Amygdala (tissue), 56 donors: ENCODE results near the gene ABRACL.
"Not testable (repeated sequence)": the region's sequence is repeated elsewhere in the genome, so short reads cannot be mapped to it uniquely, and the experiment has no call there.

ENCODE experiments used
- DNase-seq, 56 donors: peaks; one replicate each; lab custom pipeline; 2025; lab: John Stamatoyannopoulos, UW

The ABRACL gene

DNA sequence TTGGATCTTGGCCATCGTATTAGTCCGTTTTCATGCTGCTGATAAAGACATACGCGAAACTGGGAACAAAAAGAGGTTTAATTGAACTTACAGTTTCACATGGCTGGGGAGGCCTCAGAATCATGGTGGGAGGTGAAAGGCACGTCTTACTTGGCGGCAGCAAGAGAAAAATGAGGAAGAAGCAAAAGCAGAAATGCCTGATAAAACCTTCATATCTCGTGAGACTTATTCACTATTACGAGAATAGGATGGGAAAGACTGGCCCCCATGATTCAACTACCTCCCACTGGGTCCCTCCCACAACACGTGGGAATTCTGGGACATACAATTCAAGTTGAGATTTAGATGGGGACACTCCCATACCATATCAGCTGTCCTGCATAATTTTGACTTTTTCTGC lies 20.4 kb upstream of the ABRACL start:
- no peak for DNase-seq

DNA sequence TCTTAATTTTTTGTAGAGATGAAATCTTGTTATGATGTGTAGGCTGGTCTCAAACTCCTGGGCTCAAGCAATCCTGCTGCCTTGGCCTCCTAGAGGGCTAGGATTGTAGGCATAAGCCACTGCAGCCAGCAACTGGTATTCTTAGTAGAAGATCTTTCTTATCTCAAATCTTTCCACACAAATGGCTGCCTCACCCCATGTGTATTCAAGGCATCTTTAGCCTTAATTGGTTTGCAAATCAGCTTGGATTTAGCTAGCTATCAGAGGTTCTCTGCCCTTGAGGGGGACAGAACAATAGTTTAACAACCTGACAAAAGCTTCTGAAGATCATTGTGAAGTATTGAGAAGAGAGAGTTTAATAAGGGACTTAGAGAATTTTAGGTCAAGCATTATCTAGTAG lies 17.9 kb upstream of the ABRACL start:
- no peak for DNase-seq

DNA sequence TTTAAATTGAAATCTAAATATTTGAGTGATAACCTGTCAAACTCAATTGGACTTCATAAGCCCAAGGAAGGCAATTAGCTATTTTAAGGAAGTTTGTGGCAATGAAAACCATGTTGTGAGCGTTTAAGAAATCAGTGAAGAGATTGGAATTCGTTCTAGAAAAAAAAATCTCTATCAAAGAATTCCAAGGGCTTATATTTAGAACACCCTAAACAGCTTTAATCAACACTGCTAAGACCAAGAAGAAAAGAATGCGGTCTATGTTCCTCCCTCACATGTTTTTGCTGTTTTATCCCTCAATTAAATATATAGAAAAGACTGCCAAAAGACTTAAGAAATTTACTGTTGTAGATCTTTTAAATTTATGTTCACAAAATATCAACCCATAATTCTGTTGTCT lies 16.6 kb upstream of the ABRACL start:
- no peak for DNase-seq

DNA sequence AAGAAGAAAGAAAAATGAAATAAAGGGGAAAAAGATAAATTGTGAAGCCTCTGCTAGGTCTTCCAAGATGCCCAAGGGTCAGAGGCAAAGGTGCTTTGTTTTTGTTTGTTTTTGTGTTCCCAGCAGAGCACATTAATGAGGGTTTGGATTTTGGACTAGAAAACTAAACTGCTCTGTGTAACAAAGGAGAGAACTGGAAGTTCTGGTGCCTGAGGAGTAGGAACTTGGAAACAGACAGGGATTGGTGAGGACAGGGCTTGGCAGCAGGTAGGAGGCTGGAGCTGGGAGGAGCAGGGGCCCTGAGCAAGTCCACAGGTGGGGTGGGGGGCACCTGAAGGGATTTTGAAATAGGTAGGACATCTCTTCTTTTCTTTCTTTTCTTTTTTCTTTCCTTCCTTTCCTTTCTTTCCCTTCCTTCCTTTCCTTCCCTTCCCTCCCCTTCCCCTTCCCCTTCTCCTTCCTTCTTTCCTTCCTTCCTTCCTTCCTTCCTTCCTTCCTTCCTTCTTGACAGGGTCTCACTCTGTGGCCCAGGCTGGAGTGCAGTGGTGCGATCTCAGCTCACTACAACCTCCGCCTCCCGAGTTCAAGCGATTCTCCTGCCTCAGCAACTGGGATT lies 15.3 kb upstream of the ABRACL start:
- DNase-seq = peak in 2 of 56 donors; percentile 4 to 14

DNA sequence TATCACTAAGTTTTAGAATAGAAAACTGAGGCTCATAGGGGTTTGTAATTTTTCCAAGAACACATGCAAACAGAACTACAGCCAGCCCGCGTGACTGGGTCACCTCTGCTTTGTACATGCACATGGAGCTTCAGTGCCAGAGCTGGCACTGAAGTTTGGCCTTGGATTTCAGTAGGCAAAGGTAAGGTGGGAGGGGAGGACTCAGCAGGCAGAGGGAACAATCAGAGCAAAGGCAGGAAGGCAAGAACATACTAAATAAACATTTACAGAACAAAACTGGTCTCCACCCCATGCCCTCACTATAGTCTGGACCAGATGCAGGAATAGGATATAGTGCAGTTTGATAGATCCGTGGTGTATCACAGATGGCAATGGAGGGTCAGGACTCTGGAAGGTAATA lies 13.6 kb upstream of the ABRACL start:
- DNase-seq = no peak

DNA sequence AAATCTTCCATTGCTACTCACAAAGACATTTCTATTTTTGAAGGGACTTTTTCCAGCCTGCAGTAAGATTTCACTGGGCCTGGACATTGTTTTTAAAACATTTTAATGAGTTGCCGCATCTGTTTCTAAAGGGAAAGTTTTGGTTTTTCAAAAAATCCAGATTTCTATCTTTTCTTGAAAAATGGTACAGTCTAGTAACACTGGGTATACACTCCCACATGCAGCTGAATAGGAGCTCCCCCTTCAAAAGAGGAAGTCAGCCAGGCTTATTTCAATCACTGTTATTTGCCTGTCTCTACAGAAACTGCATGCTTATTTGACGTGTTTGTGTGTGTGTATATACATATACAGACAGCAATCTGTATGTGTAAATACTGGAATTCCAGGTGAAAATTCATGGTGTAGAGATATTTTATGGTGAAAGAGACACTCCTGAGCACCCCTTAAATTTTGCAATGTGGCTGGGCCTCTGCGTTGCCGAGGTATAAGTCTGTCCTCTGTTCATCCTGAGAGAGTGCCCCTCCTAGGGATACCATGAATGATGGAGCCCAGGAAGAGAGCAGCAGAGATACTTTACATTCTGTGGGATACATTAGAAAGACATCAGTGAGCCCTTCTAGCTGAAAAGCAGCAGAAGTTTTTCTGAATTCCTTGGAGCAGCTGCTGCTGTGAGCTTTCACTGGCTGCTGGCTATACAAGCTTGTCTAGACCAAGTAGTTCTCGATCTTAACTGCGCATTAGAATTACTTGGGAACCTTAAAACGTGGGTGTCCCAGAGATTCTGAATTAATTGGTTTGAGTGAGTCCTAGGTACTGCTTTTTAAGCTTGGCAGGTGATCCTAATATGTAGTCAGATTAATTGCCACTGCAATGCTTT lies 12.0 kb upstream of the ABRACL start:
- DNase-seq = no peak

DNA sequence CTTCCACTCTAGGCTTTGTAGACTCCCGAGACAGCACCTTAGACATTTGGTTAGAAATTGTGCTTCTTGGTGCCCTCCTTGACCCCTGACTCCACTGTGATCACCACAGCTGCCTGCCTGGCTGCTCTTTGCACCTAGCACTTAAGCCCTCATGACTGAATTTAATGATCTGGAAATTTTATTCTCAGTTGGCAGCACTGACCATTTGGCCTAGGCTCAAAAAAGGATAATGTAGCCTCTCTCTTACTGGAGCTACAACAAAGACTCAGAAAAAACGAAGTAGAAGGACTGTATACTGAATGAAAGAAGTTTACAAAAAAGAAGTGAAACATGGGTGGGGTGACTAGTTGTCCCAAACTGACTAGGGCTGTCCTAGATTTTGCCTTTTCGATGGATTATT lies 11.3 kb upstream of the ABRACL start:
- peak in 2 of 56 donors; percentile 6 for DNase-seq

DNA sequence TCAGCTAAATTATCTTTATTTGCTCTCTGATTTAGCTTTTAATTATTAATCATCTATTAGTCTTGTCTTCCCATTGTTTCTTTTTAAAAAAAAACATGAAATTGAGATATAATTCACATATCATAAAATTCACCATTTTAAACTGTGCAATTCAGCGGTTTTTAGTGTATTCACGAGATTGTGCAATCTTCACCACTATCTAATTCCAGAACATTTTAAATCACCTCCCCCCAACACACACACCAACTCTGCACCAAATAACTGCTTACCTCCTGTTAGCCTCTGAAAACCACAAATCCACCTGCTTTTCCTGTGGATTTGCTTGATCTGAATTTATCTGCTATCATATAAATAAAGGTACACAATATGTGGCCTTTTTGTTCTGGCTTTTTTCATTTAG lies 8.8 kb upstream of the ABRACL start:
- DNase-seq = no peak

DNA sequence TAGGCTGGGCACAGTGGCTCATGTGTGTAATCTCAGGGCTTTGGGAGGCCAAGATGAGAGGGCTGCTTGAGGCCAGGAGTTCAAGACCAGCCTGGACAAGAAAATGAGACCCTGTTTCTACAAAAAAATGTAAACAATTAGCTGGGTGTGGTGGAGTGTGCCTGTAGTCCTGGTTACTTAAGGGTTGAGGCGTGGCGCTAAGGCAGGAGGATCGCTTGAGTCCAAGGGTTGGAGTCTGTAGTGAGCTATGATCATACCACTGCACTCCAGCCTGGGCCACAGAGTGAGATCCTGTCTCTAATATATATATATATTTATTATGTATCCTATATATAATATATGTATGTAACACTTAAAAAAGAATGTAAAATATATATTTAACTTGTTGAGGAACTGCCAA lies 7.9 kb upstream of the ABRACL start:
- DNase-seq = no peak

DNA sequence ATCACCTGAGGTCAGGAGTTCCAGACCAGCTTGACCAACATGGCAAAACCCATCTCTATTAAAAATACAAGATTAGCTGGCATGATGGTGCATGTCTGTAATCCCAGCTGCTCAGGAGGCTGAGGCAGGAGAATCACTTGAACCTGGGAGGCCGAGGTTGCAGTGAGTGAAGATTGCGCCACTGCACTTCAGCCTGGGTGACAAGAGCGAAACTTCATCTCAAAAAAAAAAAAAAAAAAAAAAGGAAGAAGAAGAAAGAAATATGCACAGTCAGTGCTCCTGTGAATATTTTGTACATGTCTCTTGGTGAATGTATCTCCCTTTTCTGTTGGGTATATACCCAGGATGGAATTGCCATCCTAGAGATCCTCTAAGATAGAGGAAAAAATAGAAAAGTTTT lies 3.1 kb upstream of the ABRACL start:
- not testable (repeated sequence) for DNase-seq

DNA sequence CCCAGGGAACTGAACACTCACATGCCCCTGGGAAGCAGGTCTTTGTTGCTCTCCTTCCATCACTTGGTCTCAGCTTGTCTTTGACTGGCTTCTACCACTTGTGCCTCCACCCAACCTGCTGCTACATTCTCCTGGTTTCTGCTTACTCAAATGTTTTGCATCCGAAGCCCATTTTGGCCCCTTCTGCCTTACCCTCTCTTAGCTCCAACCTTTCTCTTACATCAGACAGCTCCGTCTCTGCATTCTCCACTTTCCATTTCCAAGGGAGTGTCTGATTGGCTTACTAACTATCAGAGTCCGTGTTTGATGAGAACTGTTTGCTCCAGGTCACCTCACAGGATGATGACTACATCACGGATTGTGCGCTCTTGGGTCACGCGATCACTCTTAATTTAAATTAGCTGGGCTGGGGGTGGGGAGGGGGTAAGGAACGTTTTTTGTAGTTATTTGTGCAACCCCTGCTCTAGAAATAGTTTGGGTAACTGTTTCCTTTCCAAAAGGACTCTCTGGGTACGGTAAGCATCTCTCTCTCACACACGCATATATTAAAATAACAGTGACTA lies 844 bp upstream of the ABRACL start:
- no peak for DNase-seq

DNA sequence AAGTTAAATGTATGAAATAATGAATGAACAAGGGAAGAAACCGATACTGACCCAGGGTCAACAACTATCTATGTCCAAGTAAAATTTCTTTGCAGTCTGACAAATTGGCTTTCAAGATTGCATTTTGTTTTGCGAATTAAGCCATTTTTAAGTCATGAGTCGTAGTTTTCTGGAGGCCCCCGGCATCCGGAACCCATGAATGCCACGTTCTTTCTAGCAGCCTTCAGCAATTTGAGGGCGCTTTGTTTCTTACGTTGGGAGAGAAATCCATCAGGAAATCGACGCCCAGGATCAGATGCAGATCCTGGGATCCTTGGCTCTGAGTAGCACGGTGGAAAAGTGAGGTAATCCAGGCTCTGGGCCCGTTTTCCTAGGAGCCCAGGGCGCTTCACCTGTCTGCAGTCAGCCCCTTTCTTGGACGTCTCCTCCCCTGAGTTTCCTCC lies 309 bp upstream of the ABRACL start:
- DNase-seq = peak in 4 of 56 donors; percentile 15 to 39 (median 25)

DNA sequence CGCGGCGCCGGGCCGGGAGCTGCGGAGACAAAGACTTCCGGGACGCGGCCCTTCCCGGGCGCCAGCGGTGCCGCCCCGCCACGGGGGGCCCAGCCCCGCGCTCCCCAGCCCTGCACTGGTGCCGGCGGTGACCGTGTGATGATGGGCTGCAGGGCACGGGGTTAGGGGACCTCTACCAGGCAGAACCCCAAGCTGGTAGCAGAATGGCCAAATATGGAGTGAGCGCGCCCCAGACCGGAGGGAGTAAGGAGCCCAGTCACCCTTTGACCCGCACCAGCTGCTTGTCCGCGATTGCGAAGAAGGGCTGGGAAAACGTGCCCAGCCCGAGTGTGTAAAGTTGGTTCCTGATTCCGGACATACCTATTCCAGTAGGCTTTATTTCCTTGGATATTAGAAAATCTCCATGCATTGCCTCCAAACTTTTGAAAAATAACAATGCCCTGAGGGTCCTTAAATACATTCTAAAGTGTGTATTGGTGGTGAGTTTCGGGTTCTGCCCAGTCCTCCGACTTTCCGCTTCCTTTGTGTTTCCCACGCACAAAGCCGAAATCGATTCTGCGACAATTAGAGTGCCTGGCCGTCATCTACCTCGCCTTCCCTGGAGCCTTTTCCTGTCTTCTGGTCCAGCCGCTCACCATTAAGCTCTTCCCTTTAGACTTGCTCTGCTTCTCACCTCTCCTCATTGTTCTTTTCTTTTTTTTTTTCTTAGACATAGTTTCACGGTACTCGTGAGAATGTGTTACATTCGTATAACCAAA lies 1.1 kb downstream of the ABRACL start:
- DNase-seq = peak in 21 of 56 donors; percentile 3 to 47 (median 25)

DNA sequence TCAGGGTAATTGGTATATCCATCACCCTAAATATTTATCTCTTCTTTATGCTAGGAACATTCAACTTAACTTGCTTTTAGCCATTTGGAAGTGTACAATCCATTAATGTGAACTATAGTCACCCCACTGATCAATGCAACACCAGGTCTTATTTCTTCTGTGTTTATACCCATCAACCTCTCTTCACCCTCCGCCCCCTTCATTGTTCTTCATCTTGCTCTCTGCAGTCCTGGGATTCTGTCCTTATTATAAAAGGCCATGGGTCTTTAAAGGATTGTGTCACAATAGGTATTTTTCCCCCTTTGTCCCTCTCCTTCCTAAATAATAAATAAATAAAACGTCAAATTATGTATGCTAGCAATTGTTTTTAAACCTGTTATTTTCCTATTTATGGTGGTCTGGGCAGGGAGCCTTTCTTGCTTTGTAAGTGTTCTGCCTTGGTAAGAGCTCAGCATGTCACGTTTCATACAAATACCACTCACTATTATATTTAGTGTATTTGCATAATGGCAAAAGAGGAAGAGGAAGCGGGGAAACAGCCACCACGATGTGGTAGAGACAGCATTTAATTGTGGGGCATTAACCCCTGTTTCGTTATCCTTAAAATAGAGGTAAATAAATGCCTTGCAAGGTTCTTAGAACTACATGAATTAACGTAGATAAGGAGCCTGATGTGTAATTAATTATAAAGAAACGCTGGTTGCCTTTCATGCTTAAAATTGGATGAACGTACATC lies 1.9 kb downstream of the ABRACL start:
- no peak for DNase-seq

DNA sequence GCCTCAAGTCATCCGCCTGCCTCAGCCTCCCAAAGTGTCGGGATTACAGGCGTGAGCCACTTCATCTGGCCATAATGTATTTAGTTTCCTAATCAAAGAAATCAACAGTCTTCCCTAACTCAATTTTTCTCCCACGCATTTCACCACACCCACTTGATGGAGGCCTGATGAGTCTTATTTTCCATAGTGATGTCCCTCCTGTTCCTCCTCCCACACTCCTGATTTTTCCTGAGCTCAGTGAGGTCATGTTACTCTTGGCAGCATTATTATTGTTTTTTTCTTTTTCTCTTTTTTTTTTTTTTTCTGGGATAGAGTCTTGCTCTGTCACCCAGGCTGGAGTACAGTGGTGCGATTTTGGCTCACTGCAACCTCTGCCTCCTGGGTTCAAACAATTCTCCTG lies 8.9 kb downstream of the ABRACL start:
- DNase-seq = no peak

DNA sequence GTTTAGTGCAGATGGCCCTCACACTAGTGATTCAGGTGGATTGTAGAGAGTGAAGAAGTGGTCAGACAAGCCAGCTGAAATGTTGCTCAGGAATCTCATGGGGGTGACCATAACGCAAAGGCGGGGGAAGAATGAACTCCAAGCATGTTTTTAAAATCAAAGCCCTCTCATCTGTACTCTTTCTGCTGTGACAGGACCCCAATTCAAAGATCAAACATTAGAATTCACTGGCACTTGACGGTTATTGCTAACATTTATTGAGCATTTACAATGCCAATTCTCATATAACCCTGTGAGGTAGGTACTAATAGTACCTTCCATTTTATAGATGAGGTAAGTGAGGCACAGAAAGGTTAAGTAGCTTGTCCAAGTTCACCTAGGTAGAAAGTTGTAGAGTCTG lies 15.7 kb downstream of the ABRACL start:
- DNase-seq = no peak

DNA sequence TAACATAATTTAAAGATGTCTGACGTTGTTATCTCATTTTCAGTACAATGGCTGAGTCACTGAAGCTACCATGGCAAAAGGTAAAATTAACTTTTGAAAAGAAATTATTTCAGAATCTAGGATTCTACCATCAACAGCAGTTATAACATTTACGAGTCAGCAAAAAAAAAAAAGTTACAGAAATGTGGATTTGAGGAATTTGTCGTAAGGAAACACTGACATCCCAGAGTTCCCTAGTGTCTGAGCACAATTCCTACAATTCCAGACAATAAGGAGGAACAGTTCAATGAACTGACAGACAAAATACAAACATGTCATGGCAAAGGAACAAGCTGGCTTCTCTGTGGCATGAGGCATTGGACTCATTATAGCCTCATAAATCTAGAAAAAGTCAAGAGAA lies 19.1 kb downstream of the ABRACL start:
- DNase-seq = no peak

DNA sequence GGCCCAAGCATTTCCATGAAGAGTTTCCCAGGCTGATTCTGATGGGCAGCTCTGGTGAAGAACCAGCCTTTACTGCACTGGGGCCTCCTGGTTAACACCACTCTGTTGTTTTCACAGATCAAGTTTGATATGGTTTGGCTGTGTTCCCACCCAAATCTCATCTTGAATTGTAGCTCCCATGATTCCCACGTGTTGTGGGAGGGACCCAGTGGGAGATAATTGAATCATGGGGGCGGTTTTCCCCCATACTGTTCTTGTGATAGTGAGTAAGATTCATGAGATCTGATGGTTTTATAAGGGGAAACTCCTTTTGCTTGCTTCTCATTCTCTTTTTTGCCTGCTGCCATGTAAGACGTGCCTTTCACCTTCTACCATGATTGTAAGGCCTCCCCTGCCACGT lies 20.4 kb downstream of the ABRACL start:
- not testable (repeated sequence) for DNase-seq

DNA sequence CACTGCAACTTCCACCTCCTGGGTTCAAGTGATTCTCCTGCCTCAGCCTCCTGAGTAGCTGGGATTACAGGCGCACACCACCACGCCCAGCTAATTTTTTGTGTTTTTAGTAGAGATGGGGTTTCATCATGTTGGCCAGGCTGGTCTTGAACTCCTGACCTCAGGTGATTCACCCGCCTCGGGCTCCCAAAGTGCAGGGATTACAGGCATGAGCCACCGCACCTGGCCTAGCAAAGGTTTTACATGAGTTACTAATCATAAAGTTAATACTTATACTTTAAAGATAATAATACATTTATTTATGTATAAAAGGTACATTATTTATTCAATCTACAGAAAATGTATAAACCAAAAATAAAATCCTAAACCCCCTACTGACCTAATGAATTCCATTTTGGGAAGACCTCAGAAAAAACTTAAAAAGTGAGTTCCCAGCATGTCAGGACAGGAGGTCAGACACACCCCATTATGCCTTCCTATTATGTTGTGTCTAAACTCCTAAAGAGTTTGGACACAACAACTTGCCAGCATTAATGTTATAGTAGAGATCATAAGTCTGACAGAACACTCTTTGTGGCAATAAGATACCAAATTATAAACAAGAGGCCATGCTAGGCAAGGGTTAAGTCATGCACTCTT lies 21.7 kb downstream of the ABRACL start:
- DNase-seq = not testable (repeated sequence)
